PFSK-1 (cell line): ENCODE results near the gene UBAP1L. TPM values are rescaled to one million over a fixed set of nuclear protein-coding genes. Genes with fewer than 3 reads are reported as not detected.

Experiments
- FOXP2 ChIP-seq: optimal IDR thresholded peaks from 2 replicates; pipeline ENCODE3; 2011; ENCODE audit warnings: borderline replicate concordance, control low read depth, inconsistent platforms; ENCODE audit not compliant: insufficient read depth; ENCODE audit errors: extremely low read length, extremely low read depth
- POLR2AphosphoS5 ChIP-seq: IDR thresholded peaks from 2 replicates; pipeline ENCODE4 v1.6.1; 2012; ENCODE audit warnings: low read depth, mild to moderate bottlenecking, control low read depth, low read length, moderate library complexity
- REST ChIP-seq, 2 experiments: IDR thresholded peaks; 2 replicates each; pipeline versions ENCODE4 v1.6.1 to v1.8.0; 2011 to 2012; ENCODE audit warnings: low read depth in 2 of 2, low read length in 2 of 2, control low read depth in 1 of 2, inconsistent platforms in 1 of 2, mild to moderate bottlenecking in 1 of 2, moderate library complexity in 1 of 2; ENCODE audit not compliant: insufficient read depth in 1 of 2
- SIN3A ChIP-seq: IDR thresholded peaks from 2 replicates; pipeline ENCODE4 v1.6.1; 2012; ENCODE audit warnings: mild to moderate bottlenecking, low read length, moderate library complexity, borderline replicate concordance; ENCODE audit not compliant: insufficient read depth
- TAF1 ChIP-seq: IDR thresholded peaks from 2 replicates; pipeline ENCODE4 v1.6.1; 2012; ENCODE audit warnings: low read length, control low read depth, borderline replicate concordance; ENCODE audit not compliant: insufficient read depth
- polyA plus RNA-seq: library from polyadenylated mRNA; unstranded; fragments of >200 nt; gene quantifications from one replicate; pipeline ENCODE4 v1.2.1, GENCODE V29; 2012; ENCODE audit warnings: low read depth, missing spikeins; ENCODE audit not compliant: insufficient read length

Gene UBAP1L
- polyA plus RNA-seq: 1.3 TPM

GRCh38 chr15:65115086-65115485, at the start of gene UBAP1L:
UBAP1L (minus strand) TSS chr15:65115200; CDS start chr15:65106215, 8,985 bp downstream.
- TF ChIP-seq POLR2AphosphoS5 (no peak), REST (IDR thresholded peaks at IDR 0.05; ENCODE audit: insufficient read depth in 1 of 2, low read depth in 2 of 2, low read length in 2 of 2) (no peak), SIN3A (no peak), TAF1 (no peak), FOXP2 (no peak)

- TF ChIP-seq TAF1 (no peak), POLR2AphosphoS5 (no peak), FOXP2 (no peak), SIN3A (no peak), REST (IDR thresholded peaks at IDR 0.05; ENCODE audit: insufficient read depth in 1 of 2, low read depth in 2 of 2, low read length in 2 of 2) (no peak)
Measured at GRCh38 chr15:65164139-65164538, 49.1 kb upstream of the UBAP1L start.

GRCh38 chr15:65163041-65163440, 48.0 kb upstream of the UBAP1L start:
- TF ChIP-seq TAF1 (no peak), SIN3A (no peak), REST (IDR thresholded peaks at IDR 0.05; ENCODE audit: insufficient read depth in 1 of 2, low read depth in 2 of 2, low read length in 2 of 2) (no peak), POLR2AphosphoS5 (no peak)

GRCh38 chr15:65156692-65157091, 41.7 kb upstream of the UBAP1L start:
- TF ChIP-seq SIN3A (no peak), FOXP2 (no peak), POLR2AphosphoS5 (no peak), TAF1 (no peak), REST (IDR thresholded peaks at IDR 0.05; ENCODE audit: insufficient read depth in 1 of 2, low read depth in 2 of 2, low read length in 2 of 2) (no peak)

GRCh38 chr15:65154720-65155119, 39.7 kb upstream of the UBAP1L start:
- TF ChIP-seq POLR2AphosphoS5 (no peak), SIN3A (no peak)

- no peak for TF ChIP-seq SIN3A
- TF ChIP-seq TAF1: no peak
- no peak for TF ChIP-seq POLR2AphosphoS5
- TF ChIP-seq REST (IDR thresholded peaks at IDR 0.05; ENCODE audit: insufficient read depth in 1 of 2, low read depth in 2 of 2, low read length in 2 of 2): no peak
- no peak for TF ChIP-seq FOXP2
Measured at GRCh38 chr15:65147902-65148301, 32.9 kb upstream of the UBAP1L start.
